Activated naive CD4-positive, alpha-beta T cell treated with anti-CD3 and anti-CD28 coated beads for 36 hours (primary cell): ENCODE results near the gene DPP9. TPM values are rescaled to one million over a fixed set of nuclear protein-coding genes. Genes with fewer than 3 reads are reported as not detected.

Experiments used
- CTCF ChIA-PET: fragments of 350-600 bp; sonication (Branson Sonifier 250); formaldehyde crosslinking; loops from one replicate; lab custom pipeline; 2021; ENCODE audit warnings: antibody characterized with exemption; lab: Charles Lee
- DNase-seq: peaks from one replicate; pipeline ENCODE4 v3.0.0-alpha.2; 2020
- H3K27ac Mint-ChIP-seq: one replicate; pipeline ENCODE4 v1.8.0; 2021; ENCODE audit warnings: mild to moderate bottlenecking, mixed read lengths
- H3K27me3 Mint-ChIP-seq: one replicate; pipeline ENCODE4 v1.8.0; 2021; ENCODE audit warnings: low read depth, mixed read lengths
- H3K36me3 Mint-ChIP-seq: one replicate; pipeline ENCODE4 v1.8.0; 2021; ENCODE audit warnings: low read depth, mixed read lengths
- H3K4me1 Mint-ChIP-seq: one replicate; pipeline ENCODE4 v1.8.0; 2021; ENCODE audit warnings: low read depth, mixed read lengths
- H3K4me3 Mint-ChIP-seq: one replicate; pipeline ENCODE4 v1.8.0; 2021; ENCODE audit warnings: mild to moderate bottlenecking, moderate library complexity, mixed read lengths
- H3K9me3 Mint-ChIP-seq: one replicate; pipeline ENCODE4 v1.8.0; 2021; ENCODE audit warnings: mixed read lengths
- intact Hi-C: fragments of 100-400 bp; cut with micrococcal nuclease; formaldehyde crosslinking; loops from one replicate; pipeline ENCODE4 v1.15.1; 2023
- total RNA-seq, 2 experiments: library from RNA; stranded (reverse); gene quantifications; one replicate each; pipeline ENCODE4 v1.2.3, GENCODE V29; 2021

DPP9 gene
- total RNA-seq, 2 experiments from 2014 or later, result 40.8 to 41.9 TPM

- Mint-ChIP-seq H3K4me1 (peaks cover 1% of the 10 kb centered on the region), H3K27me3 (no peaks in the 10 kb centered on the region), H3K4me3 (no peak overlapping the region), H3K36me3 (peaks cover 3% of the 10 kb centered on the region), H3K9me3 (no peaks in the 10 kb centered on the region), H3K27ac (no peak overlapping the region)
- intact Hi-C loops, result no loop called here
- no peak for DNase-seq
- CTCF ChIA-PET, result no interaction called here
Measured at GRCh38 chr19:4675346-4675745, 48.3 kb downstream of the DPP9 start.

- intact Hi-C loops, result no loop called here
- DNase-seq, result no peak
- no peak overlapping the region for H3K27ac Mint-ChIP-seq
- peaks cover 10% of the 10 kb centered on the region for H3K4me1 Mint-ChIP-seq
- no peaks in the 10 kb centered on the region for H3K9me3 Mint-ChIP-seq
- no peaks in the 10 kb centered on the region for H3K27me3 Mint-ChIP-seq
- no peak overlapping the region for H3K4me3 Mint-ChIP-seq
- peaks cover 5% of the 10 kb centered on the region for H3K36me3 Mint-ChIP-seq
- CTCF ChIA-PET, result interaction anchor here (1.3 kb wide), 1 partner anchor 37 kb away, joined by 4 read pairs; no protein-coding TSS in a partner anchor
Measured at GRCh38 chr19:4673726-4674125, 49.9 kb downstream of the DPP9 start.

GRCh38 chr19:4673216-4673615, 50.4 kb downstream of the DPP9 start:
- H3K9me3 Mint-ChIP-seq, result no peaks in the 10 kb centered on the region
- peaks cover 14% of the 10 kb centered on the region for H3K4me1 Mint-ChIP-seq
- peaks cover 8% of the 10 kb centered on the region for H3K36me3 Mint-ChIP-seq
- CTCF ChIA-PET, result interaction anchor here (1.3 kb wide), 1 partner anchor 36 kb away, joined by 4 read pairs; no protein-coding TSS in a partner anchor
- H3K4me3 Mint-ChIP-seq, result no peak overlapping the region
- H3K27ac Mint-ChIP-seq, result no peak overlapping the region
- no peak for DNase-seq
- intact Hi-C loops, result no loop called here
- H3K27me3 Mint-ChIP-seq, result no peaks in the 10 kb centered on the region

GRCh38 chr19:4671185-4671851, 52.3 kb downstream of the DPP9 start:
- Mint-ChIP-seq H3K9me3 (no peaks in the 10 kb centered on the region), H3K27ac (no peak overlapping the region), H3K36me3 (peaks cover 9% of the 10 kb centered on the region), H3K4me1 (peaks cover 18% of the 10 kb centered on the region), H3K4me3 (peak overlapping the region; percentile 31), H3K27me3 (no peaks in the 10 kb centered on the region)
- CTCF ChIA-PET, result interaction anchor here (0.6 to 1.5 kb wide), 3 partner anchors 35 to 109 kb away, joined by 3 to 8 read pairs (median 5); no protein-coding TSS in a partner anchor
- intact Hi-C loops, result loop anchor here (2.0 kb wide), 1 partner anchor 119 kb away; the partner anchor contains the start of gene FEM1A
- no peak for DNase-seq

- peak within 1 kb of the TSS; percentile 86 for H3K4me3 Mint-ChIP-seq
- peaks cover 9% of the 10 kb centered on the region for H3K36me3 Mint-ChIP-seq
- no peaks in the 10 kb centered on the region for H3K9me3 Mint-ChIP-seq
- CTCF ChIA-PET, result interaction anchor here (1.9 kb wide), 1 partner anchor 34 kb away, joined by 4 read pairs; no protein-coding TSS in a partner anchor
- peak; percentile 94 for DNase-seq
- intact Hi-C loops, result loop anchor here (1.0 to 2.0 kb wide), 3 partner anchors 31 to 121 kb away; partner anchors contain the start of genes FEM1A and TNFAIP8L1
- H3K27me3 Mint-ChIP-seq, result no peaks in the 10 kb centered on the region
- H3K4me1 Mint-ChIP-seq, result peaks cover 18% of the 10 kb centered on the region
- H3K27ac Mint-ChIP-seq, result peak within 1 kb of the TSS; percentile 46
Measured at GRCh38 chr19:4669723-4670480, 53.7 kb downstream of the DPP9 start, which contains the start of gene MYDGF. TSS of gene MYDGF (minus strand) at chr19:4670342. CDS start at chr19:4670334, 8 bp downstream.

GRCh38 chr19:4664642-4665041, 59.0 kb downstream of the DPP9 start:
- Mint-ChIP-seq H3K4me1 (peaks cover 17% of the 10 kb centered on the region), H3K27me3 (no peaks in the 10 kb centered on the region), H3K4me3 (no peak overlapping the region), H3K36me3 (peaks cover 18% of the 10 kb centered on the region), H3K9me3 (no peaks in the 10 kb centered on the region), H3K27ac (peak overlapping the region; percentile 24)
- CTCF ChIA-PET, result no interaction called here
- no peak for DNase-seq
- intact Hi-C loops, result no loop called here

GRCh38 chr19:4662812-4663211, 60.8 kb downstream of the DPP9 start:
- DNase-seq, result no peak
- no peak overlapping the region for H3K27ac Mint-ChIP-seq
- CTCF ChIA-PET, result interaction anchor here (1.0 kb wide), 1 partner anchor 28 kb away, joined by 3 read pairs; no protein-coding TSS in a partner anchor
- intact Hi-C loops, result no loop called here
- H3K4me1 Mint-ChIP-seq, result peaks cover 1% of the 10 kb centered on the region
- H3K27me3 Mint-ChIP-seq, result no peaks in the 10 kb centered on the region
- no peaks in the 10 kb centered on the region for H3K9me3 Mint-ChIP-seq
- H3K4me3 Mint-ChIP-seq, result no peak overlapping the region
- peaks cover 11% of the 10 kb centered on the region for H3K36me3 Mint-ChIP-seq

- CTCF ChIA-PET, result interaction anchor here (1.0 kb wide), 1 partner anchor 28 kb away, joined by 3 read pairs; no protein-coding TSS in a partner anchor
- Mint-ChIP-seq H3K27ac (no peak overlapping the region), H3K36me3 (peaks cover 11% of the 10 kb centered on the region), H3K9me3 (no peaks in the 10 kb centered on the region), H3K4me1 (no peaks in the 10 kb centered on the region), H3K4me3 (no peak overlapping the region), H3K27me3 (no peaks in the 10 kb centered on the region)
- no peak for DNase-seq
- intact Hi-C loops, result no loop called here
Measured at GRCh38 chr19:4662020-4662695, 61.5 kb downstream of the DPP9 start.

- peaks cover 11% of the 10 kb centered on the region for H3K36me3 Mint-ChIP-seq
- CTCF ChIA-PET, result no interaction called here
- no peaks in the 10 kb centered on the region for H3K4me1 Mint-ChIP-seq
- no peak for DNase-seq
- no peaks in the 10 kb centered on the region for H3K9me3 Mint-ChIP-seq
- H3K27ac Mint-ChIP-seq, result no peak overlapping the region
- no peaks in the 10 kb centered on the region for H3K27me3 Mint-ChIP-seq
- H3K4me3 Mint-ChIP-seq, result no peak overlapping the region
- intact Hi-C loops, result no loop called here
Measured at GRCh38 chr19:4660993-4661392, 62.6 kb downstream of the DPP9 start.

- Mint-ChIP-seq H3K4me1 (no peaks in the 10 kb centered on the region), H3K4me3 (no peak overlapping the region), H3K36me3 (peaks cover 12% of the 10 kb centered on the region), H3K27me3 (no peaks in the 10 kb centered on the region), H3K27ac (no peak overlapping the region), H3K9me3 (no peaks in the 10 kb centered on the region)
- intact Hi-C loops, result no loop called here
- CTCF ChIA-PET, result no interaction called here
- DNase-seq, result peak; percentile 50
Measured at GRCh38 chr19:4660181-4660791, 63.4 kb downstream of the DPP9 start.

GRCh38 chr19:4657835-4658234, 65.8 kb downstream of the DPP9 start:
- Mint-ChIP-seq H3K4me3 (no peak overlapping the region), H3K9me3 (no peaks in the 10 kb centered on the region), H3K27me3 (no peaks in the 10 kb centered on the region), H3K4me1 (no peaks in the 10 kb centered on the region), H3K27ac (no peak overlapping the region), H3K36me3 (peaks cover 18% of the 10 kb centered on the region)
- DNase-seq, result no peak
- intact Hi-C loops, result no loop called here
- CTCF ChIA-PET, result interaction anchor here (1.0 kb wide), 1 partner anchor 133 kb away, joined by 3 read pairs; no protein-coding TSS in a partner anchor
